ENCODE results near the gene CLINT1. TPM values are rescaled to one million over a fixed set of nuclear protein-coding genes. Genes with fewer than 3 reads are reported as not detected.

CLINT1 gene
- total RNA-seq, 1 donor from 2014 or later, result 105 TPM

- ChIA-PET POLR2A (interaction anchor here (0.5 to 2.2 kb wide), 4 partner anchors 8 to 57 kb away, joined by 4 to 9 read pairs (median 4); no protein-coding TSS in a partner anchor), CTCF (interaction anchor here (2.6 kb wide), 1 partner anchor 86 kb away, joined by 7 read pairs; no protein-coding TSS in a partner anchor)
- no peaks in the 10 kb centered on the region for H3K27me3 Mint-ChIP-seq
- TF ChIP-seq CTCF (IDR thresholded peaks at IDR 0.05), result no peak
- peak overlapping the region; percentile 42 for H3K4me3 Mint-ChIP-seq
- ATAC-seq (ENCODE audit: low read depth) (no peak), DNase-seq (no peak)
- H3K27ac Mint-ChIP-seq, result peak overlapping the region; percentile 57
- intact Hi-C loops (cut with micrococcal nuclease), result no loop called here
- peaks cover 5% of the 10 kb centered on the region for H3K36me3 Mint-ChIP-seq (ENCODE audit: low read depth)
- H3K4me1 Mint-ChIP-seq, result peaks cover 43% of the 10 kb centered on the region
- no peaks in the 10 kb centered on the region for H3K9me3 Mint-ChIP-seq
Measured at GRCh38 chr5:157862183-157862851, 3.4 kb upstream of the CLINT1 start.

GRCh38 chr5:157860898-157861890 is 2.2 kb upstream of the CLINT1 start:
- POLR2A ChIA-PET, result interaction anchor here (0.5 to 2.2 kb wide), 11 partner anchors 9 to 1430 kb away, joined by 3 to 15 read pairs (median 4); no protein-coding TSS in a partner anchor
- H3K4me1 Mint-ChIP-seq, result peaks cover 54% of the 10 kb centered on the region

GRCh38 chr5:157859227-157859575 is 256 bp upstream of the CLINT1 start:
- H3K27ac Mint-ChIP-seq, result peak overlapping the region; percentile 93
- peaks cover 14% of the 10 kb centered on the region for H3K36me3 Mint-ChIP-seq (ENCODE audit: low read depth)
- peak overlapping the region; percentile 97 for H3K4me3 Mint-ChIP-seq
- ChIA-PET POLR2A (interaction anchor here (0.6 to 1.6 kb wide), 7 partner anchors 33 to 587 kb away, joined by 3 to 10 read pairs (median 4); no protein-coding TSS in a partner anchor), CTCF (interaction anchor here (1.0 to 1.2 kb wide), 2 partner anchors 36 to 90 kb away, joined by 3 to 6 read pairs; no protein-coding TSS in a partner anchor)
- intact Hi-C loops (cut with micrococcal nuclease), result loop anchor here (5.0 kb wide), 1 partner anchor 37 kb away; no protein-coding TSS in a partner anchor
- no peaks in the 10 kb centered on the region for H3K9me3 Mint-ChIP-seq
- H3K4me1 Mint-ChIP-seq, result peaks cover 71% of the 10 kb centered on the region
- no peak for TF ChIP-seq CTCF (IDR thresholded peaks at IDR 0.05)
- peak; percentile 4 for ATAC-seq (ENCODE audit: low read depth)
- no peak for DNase-seq
- no peaks in the 10 kb centered on the region for H3K27me3 Mint-ChIP-seq

More at GRCh38 chr5:157860898-157861890, 2.2 kb upstream of the CLINT1 start:
- H3K36me3 Mint-ChIP-seq (ENCODE audit: low read depth), result peaks cover 7% of the 10 kb centered on the region
- no peaks in the 10 kb centered on the region for H3K9me3 Mint-ChIP-seq
- intact Hi-C loops (cut with micrococcal nuclease), result no loop called here
- TF ChIP-seq CTCF (IDR thresholded peaks at IDR 0.05), result no peak
- no peaks in the 10 kb centered on the region for H3K27me3 Mint-ChIP-seq
- DNase-seq (no peak), ATAC-seq (ENCODE audit: low read depth) (peak; percentile 63)
- CTCF ChIA-PET, result interaction anchor here (2.6 kb wide), 1 partner anchor 87 kb away, joined by 7 read pairs; no protein-coding TSS in a partner anchor
- peak overlapping the region; percentile 84 for H3K27ac Mint-ChIP-seq
- H3K4me3 Mint-ChIP-seq, result peak overlapping the region; percentile 67

GRCh38 chr5:157857816-157858526 is 974 bp downstream of the CLINT1 start:
- TF ChIP-seq CTCF (IDR thresholded peaks at IDR 0.05), result no peak
- no peak for ATAC-seq (ENCODE audit: low read depth)
- no peak for DNase-seq
- ChIA-PET CTCF (interaction anchor here (1.0 to 3.4 kb wide), 5 partner anchors 35 to 137 kb away, joined by 3 to 15 read pairs (median 6); no protein-coding TSS in a partner anchor), POLR2A (interaction anchor here (0.5 to 1.6 kb wide), 13 partner anchors 10 to 586 kb away, joined by 3 to 10 read pairs (median 4); no protein-coding TSS in a partner anchor)
- peak overlapping the region; percentile 97 for H3K4me3 Mint-ChIP-seq
- intact Hi-C loops (cut with micrococcal nuclease), result loop anchor here (5.0 kb wide), 1 partner anchor 36 kb away; no protein-coding TSS in a partner anchor
- no peaks in the 10 kb centered on the region for H3K9me3 Mint-ChIP-seq
- H3K4me1 Mint-ChIP-seq, result peaks cover 76% of the 10 kb centered on the region
- H3K27ac Mint-ChIP-seq, result peak overlapping the region; percentile 93
- H3K27me3 Mint-ChIP-seq, result no peaks in the 10 kb centered on the region
- peaks cover 19% of the 10 kb centered on the region for H3K36me3 Mint-ChIP-seq (ENCODE audit: low read depth)
